ENCODE data around the gene SAMD3. TPM values are rescaled to one million over a fixed set of nuclear protein-coding genes. Genes with fewer than 3 reads are reported as not detected.

The SAMD3 gene
- total and polyA plus RNA-seq, 2 of the 13 experiments (the other 11 are each of a cell fraction or from before 2014, with no cell fraction given) = not detected

- intact Hi-C loops (cut with micrococcal nuclease; ENCODE audit: unreplicated experiment) (no loop called here), in situ Hi-C loops (cut with HindIII; ENCODE audit: extremely low pct_ligation_motif_present, low pct_unique_long_range_greater_than_20kb) (no loop called here)
- FAIRE-seq = no peak
- POLR2A ChIA-PET = no interaction called here
- CTCF ChIA-PET (ENCODE audit: low intra/inter-chr PET ratio, low total read pairs) = no interaction called here
- H4K20me1 ChIP-seq (ENCODE audit: insufficient read depth, low read length) = no peaks in the 10 kb centered on the region
- no peaks in the 10 kb centered on the region for H3K4me1 ChIP-seq (ENCODE audit: insufficient read depth, low read length)
- no peak overlapping the region for H2AFZ ChIP-seq (ENCODE audit: low read length)
- 29% methylated on average over 5 of the region's 5 CpGs for WGBS (ENCODE audit: low lambda C conversion rate)
- H3K27ac ChIP-seq (ENCODE audit: extremely low read length, insufficient read depth, low read length) = no peak overlapping the region
- H3K9me3 ChIP-seq (ENCODE audit: low read length) = no peaks in the 10 kb centered on the region
- H3K36me3 ChIP-seq (replicated peaks in 1 of 2; ENCODE audit: control insufficient read depth in 1 of 2, insufficient read depth in 2 of 2, low read length in 2 of 2) = no peaks in the 10 kb centered on the region
- H3K9ac ChIP-seq (ENCODE audit: insufficient read depth, low read depth, low read length) = no peak overlapping the region
- no peaks in the 10 kb centered on the region for H3K79me2 ChIP-seq (ENCODE audit: insufficient read depth, low read length)
- no peak for ATAC-seq
- H3K27me3 ChIP-seq (ENCODE audit: control insufficient read depth in 1 of 2, insufficient read depth in 2 of 2, low read length in 2 of 2) = no peaks in the 10 kb centered on the region
- H3K4me3 ChIP-seq (replicated peaks in 1 of 3; ENCODE audit: insufficient read depth in 1 of 3, low read depth in 2 of 3, low read length in 3 of 3) = no peak overlapping the region
- H3K4me2 ChIP-seq (ENCODE audit: low read depth, low read length) = no peak overlapping the region
- TF ChIP-seq, protein P1, sequence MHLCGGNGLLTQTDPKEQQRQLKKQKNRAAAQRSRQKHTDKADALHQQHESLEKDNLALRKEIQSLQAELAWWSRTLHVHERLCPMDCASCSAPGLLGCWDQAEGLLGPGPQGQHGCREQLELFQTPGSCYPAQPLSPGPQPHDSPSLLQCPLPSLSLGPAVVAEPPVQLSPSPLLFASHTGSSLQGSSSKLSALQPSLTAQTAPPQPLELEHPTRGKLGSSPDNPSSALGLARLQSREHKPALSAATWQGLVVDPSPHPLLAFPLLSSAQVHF (CRISPR knock-in tag; IDR thresholded peaks at IDR 0.05) = no peak
- no peak for TF ChIP-seq ZNF292 (CRISPR knock-in tag; IDR thresholded peaks at IDR 0.05; ENCODE audit: borderline replicate concordance, low read depth)
- TF ChIP-seq, protein P2, sequence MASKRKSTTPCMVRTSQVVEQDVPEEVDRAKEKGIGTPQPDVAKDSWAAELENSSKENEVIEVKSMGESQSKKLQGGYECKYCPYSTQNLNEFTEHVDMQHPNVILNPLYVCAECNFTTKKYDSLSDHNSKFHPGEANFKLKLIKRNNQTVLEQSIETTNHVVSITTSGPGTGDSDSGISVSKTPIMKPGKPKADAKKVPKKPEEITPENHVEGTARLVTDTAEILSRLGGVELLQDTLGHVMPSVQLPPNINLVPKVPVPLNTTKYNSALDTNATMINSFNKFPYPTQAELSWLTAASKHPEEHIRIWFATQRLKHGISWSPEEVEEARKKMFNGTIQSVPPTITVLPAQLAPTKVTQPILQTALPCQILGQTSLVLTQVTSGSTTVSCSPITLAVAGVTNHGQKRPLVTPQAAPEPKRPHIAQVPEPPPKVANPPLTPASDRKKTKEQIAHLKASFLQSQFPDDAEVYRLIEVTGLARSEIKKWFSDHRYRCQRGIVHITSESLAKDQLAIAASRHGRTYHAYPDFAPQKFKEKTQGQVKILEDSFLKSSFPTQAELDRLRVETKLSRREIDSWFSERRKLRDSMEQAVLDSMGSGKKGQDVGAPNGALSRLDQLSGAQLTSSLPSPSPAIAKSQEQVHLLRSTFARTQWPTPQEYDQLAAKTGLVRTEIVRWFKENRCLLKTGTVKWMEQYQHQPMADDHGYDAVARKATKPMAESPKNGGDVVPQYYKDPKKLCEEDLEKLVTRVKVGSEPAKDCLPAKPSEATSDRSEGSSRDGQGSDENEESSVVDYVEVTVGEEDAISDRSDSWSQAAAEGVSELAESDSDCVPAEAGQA (IDR thresholded peaks at IDR 0.05; ENCODE audit: low read depth) = no peak
- TF ChIP-seq, protein P2 (CRISPR knock-in tag; IDR thresholded peaks at IDR 0.05; ENCODE audit: borderline replicate concordance) = no peak
- no peak for TF ChIP-seq ZFAT (CRISPR knock-in tag; conservative IDR thresholded peaks at IDR 0.05)
- TF ChIP-seq KDM1A (CRISPR knock-in tag; IDR thresholded peaks at IDR 0.05) = no peak
- no peak for TF ChIP-seq PHB2 (IDR thresholded peaks at IDR 0.05; ENCODE audit: partially characterized antibody)
- TF ChIP-seq MYC (CRISPR knock-in tag; IDR thresholded peaks at IDR 0.05; ENCODE audit: borderline replicate concordance) = no peak
- TF ChIP-seq ZBTB44 (CRISPR knock-in tag; IDR thresholded peaks at IDR 0.05) = no peak
- TF ChIP-seq GATA4 (IDR thresholded peaks at IDR 0.05; ENCODE audit: borderline replicate concordance, low read depth) = no peak
- TF ChIP-seq ZNF891 (CRISPR knock-in tag; IDR thresholded peaks at IDR 0.05) = no peak
- no peak for TF ChIP-seq TARDBP (CRISPR knock-in tag; IDR thresholded peaks at IDR 0.05)
- BruUV-seq (replicated peaks) = no TSS peak
- DNase-seq (ENCODE audit: low spot score) = no peak
These were observed 94.4 kb downstream of the SAMD3 start for GRCh38 chr6:130128326-130128725.
